Activated gamma-delta T cell treated with Interleukin-2 at 50 U/mL for 16 hours (primary cell): ENCODE results near the gene NAT14.
A peak's percentile ranks its signal among the peaks of the same experiment; 100 is the strongest.
"Not testable (repeated sequence)": the region's sequence is repeated elsewhere in the genome, so short reads cannot be mapped to it uniquely, and the experiment has no call there.

ENCODE experiments used
- DNase-seq: peaks from one replicate; pipeline ENCODE4 v3.0.0-alpha.2; 2020

The NAT14 gene

DNA sequence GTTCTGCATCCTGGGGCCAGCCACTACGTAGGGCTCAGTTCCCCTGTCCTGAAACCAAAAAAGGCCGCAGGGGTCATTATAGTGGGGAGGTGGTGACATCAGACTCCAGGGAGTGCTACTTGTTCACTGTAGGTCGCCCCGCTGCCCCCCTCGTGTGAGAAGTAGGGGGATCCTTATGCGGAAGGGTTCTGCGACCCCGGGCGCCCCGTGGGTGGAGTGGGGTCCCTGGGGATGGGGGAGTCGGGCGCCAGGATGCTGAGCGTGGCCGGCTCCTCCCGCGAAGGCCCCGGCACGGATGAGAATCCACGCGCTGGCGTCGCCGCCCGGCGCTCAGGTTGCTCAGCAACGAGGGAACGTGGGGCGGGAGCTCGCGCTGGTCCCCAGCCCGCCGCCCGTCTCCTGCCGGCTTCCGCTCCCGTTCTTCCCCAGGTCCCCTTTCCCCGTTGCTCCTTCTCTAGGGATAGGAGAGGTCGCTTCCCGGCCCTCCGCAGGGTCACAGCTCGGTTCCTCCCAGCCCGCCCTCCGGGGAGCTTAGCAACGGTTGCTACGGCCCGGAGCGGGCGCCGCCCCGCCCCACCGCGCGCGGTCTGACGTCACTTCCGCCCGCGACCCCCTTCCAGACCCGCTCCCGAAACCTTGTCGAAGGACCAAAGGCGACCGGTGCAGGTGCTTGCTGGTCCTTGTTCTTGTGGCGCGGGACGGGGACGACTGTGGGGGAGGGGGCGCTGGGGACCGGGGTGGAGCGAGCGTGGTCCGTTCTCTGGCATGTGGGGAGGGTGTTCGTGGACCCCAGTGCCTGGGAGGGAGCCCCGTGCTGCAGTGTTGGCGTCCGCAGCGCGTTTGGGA lies at the start of gene NAT14:
Gene NAT14, plus strand, starts transcription at position 596 of the 846 bp plus-strand sequence. CDS start 521 bp downstream, outside the sequence.
- DNase-seq = peak; percentile 50

GRCh38 chr19:55436847-55437246 lies 48.1 kb upstream of the NAT14 start:
- DNase-seq = no peak

- DNase-seq = no peak
These were observed 47.6 kb upstream of the NAT14 start for GRCh38 chr19:55437410-55437809.

GRCh38 chr19:55439052-55439451 lies 45.9 kb upstream of the NAT14 start:
- DNase-seq = no peak

DNA sequence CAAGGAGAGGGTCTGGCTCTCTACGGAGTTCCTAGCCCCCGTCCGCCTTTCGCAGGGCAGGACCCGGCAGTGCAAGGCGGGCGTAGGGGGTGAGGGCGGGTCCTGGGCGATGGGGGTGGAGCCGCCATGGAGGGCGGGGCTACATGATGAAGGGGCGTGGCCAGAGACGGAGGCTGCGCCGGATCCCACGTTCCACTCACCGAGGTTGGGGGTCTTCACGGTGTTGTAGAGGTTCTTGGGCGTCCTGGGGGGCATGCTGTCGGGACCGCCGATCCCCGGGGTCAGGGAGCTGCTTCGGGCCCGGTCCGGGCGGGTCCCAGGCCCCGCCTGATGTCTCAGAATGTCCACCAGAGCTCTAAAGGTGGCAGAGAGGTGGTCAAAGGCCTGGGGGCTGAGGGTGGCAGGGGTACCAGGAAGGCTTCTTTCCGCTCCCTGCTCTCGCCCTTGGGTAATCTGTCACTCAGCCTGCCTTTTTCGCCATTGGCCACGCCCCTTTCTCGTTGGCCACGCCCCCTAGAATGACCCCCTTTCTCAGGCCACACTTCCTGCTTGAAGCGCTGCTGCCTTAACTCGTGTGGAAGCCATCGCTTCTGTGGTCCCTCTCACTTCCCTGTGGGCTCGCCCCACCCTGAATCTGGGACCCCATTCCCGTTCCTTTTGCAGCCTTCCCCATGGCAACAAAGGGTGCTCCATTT lies 44.4 kb upstream of the NAT14 start:
- DNase-seq = no peak

DNA sequence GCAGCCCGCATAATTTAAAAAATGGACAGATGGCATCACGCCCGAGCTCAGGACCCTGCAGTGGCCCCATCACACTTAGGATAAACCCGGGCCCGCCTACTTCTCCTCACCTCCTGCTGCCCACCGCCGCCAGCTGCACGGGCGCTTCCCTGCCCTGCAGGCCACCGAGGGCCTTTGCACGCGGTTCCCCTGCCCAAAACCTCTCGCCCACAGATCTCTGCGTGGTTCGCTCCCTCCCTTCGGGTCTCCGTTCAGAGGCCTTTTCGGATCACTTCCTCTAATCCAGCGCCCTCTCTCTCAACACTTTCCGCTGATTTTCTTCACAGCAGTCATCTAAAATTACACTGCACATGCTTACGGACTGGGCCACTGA lies 43.7 kb upstream of the NAT14 start:
- DNase-seq = no peak

- no peak for DNase-seq
These were observed 43.2 kb upstream of the NAT14 start for GRCh38 chr19:55441692-55442321.

DNA sequence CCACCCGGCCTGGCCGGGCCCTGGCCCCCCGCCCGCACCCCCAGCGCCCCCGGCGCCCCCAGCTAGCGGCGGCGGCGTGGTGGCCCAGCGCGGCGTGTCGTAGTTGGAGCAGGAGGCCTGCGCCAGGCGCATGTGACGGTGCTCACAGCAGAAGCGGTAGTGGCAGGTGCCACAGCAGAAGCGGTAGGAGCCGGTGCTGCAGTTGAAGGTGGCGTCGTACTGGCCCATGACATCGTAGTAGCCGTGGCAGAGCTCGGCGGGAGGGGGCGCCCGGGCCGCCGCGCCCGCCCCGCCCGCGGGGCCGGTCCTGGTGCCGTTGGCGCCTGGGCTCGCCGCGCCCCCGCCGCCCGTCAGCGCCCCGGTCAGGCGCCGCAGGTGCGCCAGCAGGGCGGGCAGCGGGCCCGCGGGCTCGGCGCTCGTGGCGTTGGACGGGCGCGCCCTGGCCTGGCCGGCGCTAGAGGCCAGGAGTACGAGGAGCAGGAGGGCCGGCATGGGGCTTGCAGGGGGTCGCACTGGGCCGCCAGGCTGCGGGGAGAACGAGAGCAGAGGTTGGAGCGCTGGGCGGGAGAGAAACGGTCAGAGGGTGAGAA lies 42.5 kb upstream of the NAT14 start:
- no peak for DNase-seq

- no peak for DNase-seq
These were observed 41.8 kb upstream of the NAT14 start, which contains the start of gene SHISA7 for GRCh38 chr19:55443045-55443823. SHISA7 (minus strand) TSS chr19:55443300; CDS start chr19:55442863, 437 bp downstream.

DNA sequence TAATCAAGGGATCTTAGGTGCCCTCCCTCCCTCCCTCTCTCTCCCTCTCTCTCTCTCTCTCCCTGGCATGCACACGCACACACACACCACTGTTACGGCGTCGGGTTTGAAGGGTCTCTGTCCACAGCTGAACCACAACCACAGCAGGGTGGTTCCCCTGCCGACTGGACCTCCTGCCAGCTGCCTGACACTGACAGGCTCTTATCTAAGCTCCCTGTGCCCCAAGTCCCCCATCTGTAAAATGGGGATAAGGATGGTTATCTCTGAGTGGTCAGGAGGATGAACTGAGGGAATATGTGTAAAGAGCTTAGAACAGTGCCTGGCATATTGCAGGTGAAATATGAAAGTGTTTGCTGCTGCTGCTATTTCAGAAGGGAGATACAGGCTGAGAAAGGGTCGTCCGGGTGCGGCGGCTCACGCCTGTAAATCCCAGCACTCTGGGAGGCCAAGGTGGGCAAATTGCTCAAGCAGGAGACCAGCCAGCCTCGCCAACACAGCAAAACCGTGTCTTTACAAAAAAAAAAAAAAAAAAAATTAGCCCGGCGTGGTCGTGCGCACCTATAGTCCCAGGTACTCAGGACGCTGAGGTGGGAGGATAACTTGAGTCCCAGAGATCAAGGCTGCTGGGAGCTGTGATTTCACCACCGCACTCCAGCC lies 41.0 kb upstream of the NAT14 start:
- no peak for DNase-seq

DNA sequence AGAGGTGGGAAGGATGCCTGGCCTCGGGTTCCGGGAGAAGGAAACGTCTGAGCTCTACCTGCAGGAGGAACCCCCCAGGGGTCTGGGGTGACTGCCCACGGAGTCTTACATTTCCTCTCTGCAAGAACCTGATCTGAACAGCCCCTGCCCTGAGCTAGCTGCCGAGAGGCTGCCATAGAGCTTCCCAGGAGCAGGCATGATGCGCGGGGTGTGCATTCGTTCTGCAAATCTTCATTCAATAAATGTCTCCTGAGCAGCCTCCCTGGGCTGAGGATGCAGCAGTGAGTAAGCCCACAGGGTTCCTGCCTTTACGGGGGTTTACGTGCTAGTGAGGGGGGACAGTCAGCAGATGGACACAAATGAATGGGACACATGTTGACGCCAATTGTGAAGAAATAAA lies 40.3 kb upstream of the NAT14 start:
- DNase-seq = no peak

DNA sequence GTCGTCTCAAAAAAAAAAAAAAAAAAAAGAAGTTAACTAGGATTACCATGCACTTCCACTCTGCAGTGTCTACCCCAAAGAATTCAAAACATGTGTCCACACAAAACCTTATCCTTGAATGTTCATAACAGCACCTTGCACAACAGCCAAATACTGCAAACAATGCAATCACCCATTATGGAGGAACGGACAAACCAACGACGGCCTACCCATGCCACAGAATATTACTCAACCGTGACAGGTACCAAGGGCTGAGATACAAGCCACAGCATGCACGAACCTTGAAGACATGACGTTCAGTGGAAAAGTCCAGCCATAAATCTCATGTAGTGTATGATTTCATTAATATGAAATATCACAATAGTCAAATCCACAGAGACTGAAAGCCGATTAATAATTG lies 38.9 kb upstream of the NAT14 start:
- no peak for DNase-seq

GRCh38 chr19:55447421-55448174 lies 37.4 kb upstream of the NAT14 start:
- DNase-seq = no peak

- not testable (repeated sequence) for DNase-seq
These were observed 36.9 kb upstream of the NAT14 start for GRCh38 chr19:55448175-55448490.

DNA sequence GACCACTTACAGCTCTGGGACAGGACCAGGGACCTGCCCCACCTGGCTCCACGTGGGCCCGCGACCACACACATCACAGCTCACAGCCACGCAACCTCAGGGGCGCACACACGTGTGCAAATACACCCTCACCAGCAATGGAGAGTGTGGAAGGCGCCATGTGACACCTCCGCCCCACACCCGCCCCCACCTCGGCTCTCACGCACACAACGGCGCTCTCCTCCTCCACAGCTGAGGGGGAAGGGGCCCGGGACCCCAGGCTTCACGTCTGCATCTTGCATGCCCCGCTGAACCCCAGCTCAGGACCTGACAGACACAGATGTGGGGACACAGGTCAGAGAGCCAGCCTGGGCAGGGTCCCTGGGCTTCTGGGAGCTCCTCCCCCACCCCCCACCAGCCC lies 35.5 kb upstream of the NAT14 start:
- DNase-seq = no peak

GRCh38 chr19:55451163-55451964 lies 33.6 kb upstream of the NAT14 start:
- no peak for DNase-seq

DNA sequence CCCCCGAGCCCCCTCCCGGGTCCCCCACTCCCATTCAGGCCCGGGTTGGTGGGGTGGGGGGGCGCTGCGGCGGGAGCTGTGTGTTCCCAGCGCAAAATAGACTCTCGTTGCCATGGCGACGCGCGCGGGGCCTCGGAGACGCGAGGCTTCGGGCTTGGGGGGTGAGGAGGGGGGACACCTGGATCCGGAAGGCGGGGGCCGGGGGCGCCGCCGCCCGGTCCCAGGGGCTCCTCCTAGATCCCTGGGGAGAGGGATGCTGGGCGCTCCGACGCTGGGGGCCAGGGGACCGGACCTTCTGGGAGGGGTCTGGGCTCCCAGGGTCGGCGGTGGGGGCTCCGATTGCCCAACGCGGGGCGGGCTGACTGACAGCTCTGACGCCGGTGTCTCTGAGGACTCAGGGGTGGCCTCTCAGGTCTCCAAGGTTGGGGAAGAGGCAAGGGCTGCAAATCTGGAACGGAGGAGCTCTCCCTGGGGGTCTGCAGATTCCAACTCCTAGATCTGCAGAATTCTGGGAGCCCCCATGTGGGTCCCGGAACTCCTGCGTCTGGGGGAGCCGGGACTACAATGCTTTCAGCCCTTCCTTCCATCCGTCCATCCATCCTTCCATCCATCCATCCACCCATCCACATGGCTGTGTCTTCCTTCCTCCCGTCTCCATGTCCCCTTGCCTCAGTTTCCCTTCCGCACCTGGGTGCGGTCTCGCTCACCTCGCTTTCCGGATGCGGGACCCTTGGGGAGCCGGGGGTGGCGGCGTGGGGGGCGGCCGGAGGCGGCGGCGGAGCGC lies 32.8 kb upstream of the NAT14 start:
- DNase-seq = no peak

DNA sequence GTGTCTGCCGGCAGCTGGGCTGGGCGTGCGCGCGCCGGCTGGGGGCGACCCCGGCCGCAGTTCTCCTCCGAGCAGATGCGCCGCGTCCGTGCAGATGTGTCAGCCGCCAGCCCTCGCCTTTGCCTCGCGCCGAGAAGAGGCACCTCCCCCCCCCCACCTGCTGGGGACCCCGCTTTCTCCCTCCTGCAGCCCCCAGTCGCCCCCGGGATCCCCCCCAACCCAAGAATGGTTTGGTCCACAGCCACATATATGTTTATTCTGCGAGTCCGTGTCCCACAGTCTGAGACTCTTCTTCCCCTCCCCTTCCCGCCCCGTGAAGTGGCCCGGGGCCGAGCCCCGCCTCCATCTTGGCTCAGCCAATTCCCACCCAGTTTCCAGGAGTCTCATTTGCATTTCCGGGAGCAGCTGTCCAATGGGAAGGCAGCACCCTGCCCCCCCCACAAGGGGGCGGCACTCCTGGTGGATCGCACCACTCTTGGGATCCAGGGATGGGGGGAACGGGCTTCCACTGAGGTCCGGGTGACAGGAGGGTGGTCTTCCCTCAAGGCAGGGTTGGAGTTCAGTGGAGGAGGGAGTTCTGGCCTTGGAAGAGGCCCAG lies 32.1 kb upstream of the NAT14 start:
- DNase-seq = no peak
